C4-2B (cell line): ENCODE measurements around the gene SIN3B.

Source experiments
- H3K27ac ChIP-seq: fragments of 450-650 bp; 2 replicates; pipeline ENCODE4 v1.5.1; 2017
- CTCF ChIP-seq: fragments of 450-650 bp; conservative IDR thresholded peaks from 2 replicates; pipeline ENCODE4 v1.5.1; 2017; ENCODE audit warnings: mild to moderate bottlenecking
- ZFX ChIP-seq: fragments of 450-650 bp; IDR thresholded peaks from 2 replicates; pipeline ENCODE4 v1.6.1; 2017

Gene SIN3B

GRCh38 chr19:16829010-16829821 is at the start of gene SIN3B:
SIN3B (plus strand) TSS chr19:16829398; CDS start chr19:16829421, 23 bp downstream.
- peak within 1 kb of the TSS; percentile 83 for H3K27ac ChIP-seq
- TF ChIP-seq ZFX, result peak; percentile 64; the same call in 1 of the 2 replicates
- TF ChIP-seq CTCF, result no peak

GRCh38 chr19:16779539-16780163 is 49.5 kb upstream of the SIN3B start:
- H3K27ac ChIP-seq, result no peak overlapping the region
- TF ChIP-seq CTCF (no peak), ZFX (no peak)

GRCh38 chr19:16782719-16783118 is 46.5 kb upstream of the SIN3B start:
- no peak for TF ChIP-seq ZFX
- no peak for TF ChIP-seq CTCF
- no peak overlapping the region for H3K27ac ChIP-seq

GRCh38 chr19:16788479-16788878 is 40.7 kb upstream of the SIN3B start:
- H3K27ac ChIP-seq, result no peak overlapping the region
- TF ChIP-seq ZFX (no peak), CTCF (no peak)

GRCh38 chr19:16789238-16789637 is 40.0 kb upstream of the SIN3B start:
- TF ChIP-seq CTCF, result no peak
- TF ChIP-seq ZFX, result no peak
- H3K27ac ChIP-seq, result no peak overlapping the region

- H3K27ac ChIP-seq, result no peak overlapping the region
- TF ChIP-seq CTCF, result no peak
- TF ChIP-seq ZFX, result no peak
Measured at GRCh38 chr19:16790051-16790450, 39.1 kb upstream of the SIN3B start.

- TF ChIP-seq ZFX (no peak), CTCF (no peak)
- no peak overlapping the region for H3K27ac ChIP-seq
Measured at GRCh38 chr19:16791942-16792341, 37.3 kb upstream of the SIN3B start.
